SKM-1 (cell line): ENCODE results near the gene CHD9.

Experiments used
- DNase-seq: peaks from one replicate; lab custom pipeline; 2025; ENCODE audit not compliant: unreplicated experiment; lab: John Stamatoyannopoulos, UW

Gene CHD9

DNA sequence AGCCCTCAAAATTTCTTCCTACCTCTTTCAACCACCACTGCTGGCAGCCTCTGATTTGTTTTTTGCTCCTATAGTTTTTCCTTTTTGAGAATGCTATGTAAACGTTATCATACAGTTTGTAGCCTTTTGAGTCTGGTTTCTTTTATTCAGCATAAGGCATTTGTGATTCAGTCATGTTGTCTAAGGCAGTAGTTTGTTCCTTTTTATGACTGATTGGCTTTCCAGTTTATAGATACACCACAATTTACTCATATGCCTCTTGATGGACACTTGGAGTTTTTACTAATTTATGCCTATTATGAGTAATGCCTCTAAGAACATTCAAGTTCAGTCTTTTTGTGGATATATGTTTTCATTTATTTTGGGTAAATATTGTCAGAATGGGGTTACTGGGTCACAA lies 136.6 kb downstream of the CHD9 start:
- DNase-seq, result no peak

DNA sequence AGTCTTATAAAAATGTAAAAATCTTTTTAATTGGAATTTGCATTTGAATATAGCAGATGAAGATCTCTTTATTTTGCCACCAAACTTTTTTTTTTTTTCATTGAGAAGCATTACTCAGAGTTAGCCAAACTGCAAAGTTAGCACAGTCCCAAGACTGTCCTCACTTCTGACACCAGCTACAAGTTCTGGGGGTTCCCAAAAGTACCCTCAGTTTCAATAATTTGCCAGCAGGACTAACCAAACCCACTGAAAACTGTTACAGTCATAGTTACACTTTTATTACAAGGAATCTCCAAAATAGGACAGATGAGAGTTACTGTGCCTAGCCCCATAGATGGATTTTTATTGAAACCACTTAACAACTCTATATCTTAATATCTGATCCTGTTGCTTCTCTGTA lies 144.1 kb downstream of the CHD9 start:
- no peak for DNase-seq

DNA sequence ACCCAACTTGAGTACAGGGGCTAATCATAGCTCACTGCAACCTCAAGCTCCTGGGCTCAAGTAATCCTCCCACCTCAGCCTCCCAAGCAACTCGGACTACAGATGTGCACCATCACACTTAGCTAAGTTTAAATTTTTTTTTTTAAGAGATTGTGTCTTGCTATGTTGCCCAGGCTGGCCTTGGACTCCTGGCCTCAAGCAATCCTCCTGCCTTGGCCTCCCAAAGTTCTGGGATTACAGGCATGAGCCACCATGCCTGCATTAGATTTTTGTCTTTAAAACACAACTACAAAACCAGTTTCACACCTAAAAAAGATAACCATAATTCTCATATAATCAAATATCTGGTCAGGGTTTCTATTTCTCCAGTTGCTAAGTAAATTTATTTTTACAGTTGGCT lies 147.1 kb downstream of the CHD9 start:
- DNase-seq, result no peak

DNA sequence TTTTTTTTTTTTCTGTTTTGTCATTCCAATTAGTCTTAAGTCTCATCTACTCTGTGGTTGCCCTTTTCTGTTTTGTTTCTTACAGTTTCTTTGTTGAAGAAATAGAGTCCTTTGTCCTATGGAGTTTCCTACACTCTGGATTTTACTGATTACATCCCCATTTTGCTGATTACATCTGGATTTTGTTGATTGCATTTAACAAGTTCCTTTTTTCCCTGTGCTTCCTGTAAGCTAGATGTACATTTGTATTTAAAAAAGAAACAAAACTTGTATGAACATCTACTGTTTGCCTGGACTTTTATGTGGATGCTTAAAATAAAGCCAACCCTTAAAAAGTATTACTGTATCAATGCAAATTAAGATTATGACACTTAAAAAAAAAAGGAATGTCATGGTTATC lies 147.6 kb downstream of the CHD9 start:
- DNase-seq, result no peak

DNA sequence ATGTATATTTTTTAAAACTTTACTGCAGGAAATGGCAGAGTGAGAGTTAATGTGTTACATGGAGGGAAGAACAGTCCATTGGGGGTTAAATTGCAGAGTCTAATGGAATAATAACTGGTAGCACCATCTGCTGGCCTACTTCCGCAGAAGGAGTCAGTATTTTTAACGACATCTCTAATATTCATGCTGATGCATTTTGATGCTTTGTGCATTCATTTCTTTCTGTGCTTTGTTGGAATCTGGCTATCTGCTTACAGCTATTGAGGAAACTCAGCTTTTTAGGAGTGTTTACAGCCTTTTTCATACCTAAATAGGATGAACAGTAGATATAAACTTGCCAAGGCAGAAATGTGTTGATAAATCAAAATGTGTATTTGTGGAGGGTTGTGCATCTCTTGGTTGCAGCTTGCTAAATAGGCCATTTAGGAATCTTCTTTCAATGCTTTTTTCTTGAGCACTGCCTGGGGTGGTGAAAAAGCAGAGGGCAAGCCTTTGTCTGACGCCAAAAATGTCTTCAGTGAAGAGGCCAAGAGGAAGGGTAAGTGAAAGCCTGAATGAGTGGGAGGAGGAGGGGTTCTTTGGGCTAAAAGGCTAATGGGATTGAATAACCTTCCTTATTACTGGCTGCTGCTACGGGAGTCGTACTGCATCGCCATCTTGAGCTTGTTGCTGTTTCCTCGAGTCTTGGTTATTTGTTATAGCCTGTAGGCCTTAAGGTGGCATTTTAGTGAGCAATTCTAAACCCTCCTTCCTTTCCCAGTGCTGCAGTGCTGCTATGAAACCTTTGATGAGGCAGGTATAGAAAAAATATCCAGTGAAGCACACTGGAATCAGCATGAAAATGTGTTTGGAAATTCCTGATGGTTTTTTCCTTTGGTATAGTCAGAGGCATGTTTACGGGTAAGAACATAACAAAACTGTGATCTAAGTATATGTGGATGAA lies 153.3 kb downstream of the CHD9 start:
- DNase-seq, result peak; percentile 65

DNA sequence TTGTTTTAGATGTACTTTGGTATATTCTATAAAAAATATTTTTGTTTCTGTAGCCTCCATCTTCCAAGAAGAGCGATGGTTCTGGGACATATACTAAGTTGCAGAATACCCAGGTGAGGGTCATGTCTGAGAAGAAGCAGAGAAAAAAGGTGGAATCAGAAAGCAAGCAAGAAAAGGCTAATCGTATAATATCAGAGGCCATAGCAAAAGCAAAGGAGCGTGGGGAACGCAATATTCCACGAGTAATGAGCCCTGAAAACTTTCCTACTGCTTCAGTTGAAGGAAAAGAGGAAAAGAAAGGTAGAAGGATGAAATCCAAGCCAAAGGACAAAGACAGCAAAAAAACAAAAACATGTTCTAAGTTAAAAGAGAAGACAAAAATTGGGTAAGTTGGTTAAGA lies 154.6 kb downstream of the CHD9 start:
- no peak for DNase-seq

DNA sequence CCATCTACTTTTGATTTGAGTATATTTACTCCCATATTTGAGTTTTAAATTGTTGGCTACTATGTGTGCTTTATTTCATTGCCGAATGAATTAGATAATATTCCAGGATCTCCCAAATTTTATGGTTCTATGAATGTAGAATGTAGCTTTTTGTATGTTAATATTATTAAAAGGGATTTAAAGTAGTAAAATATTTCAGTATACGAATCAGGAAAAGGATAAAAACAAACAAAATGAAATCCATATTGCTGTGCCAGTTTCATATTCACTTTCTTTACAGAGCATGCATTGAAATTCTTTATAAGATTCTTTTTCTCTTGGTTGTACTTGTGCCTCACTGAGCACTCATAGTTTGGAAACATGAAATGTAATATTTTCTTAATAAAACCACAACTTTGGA lies 155.1 kb downstream of the CHD9 start:
- DNase-seq, result no peak

DNA sequence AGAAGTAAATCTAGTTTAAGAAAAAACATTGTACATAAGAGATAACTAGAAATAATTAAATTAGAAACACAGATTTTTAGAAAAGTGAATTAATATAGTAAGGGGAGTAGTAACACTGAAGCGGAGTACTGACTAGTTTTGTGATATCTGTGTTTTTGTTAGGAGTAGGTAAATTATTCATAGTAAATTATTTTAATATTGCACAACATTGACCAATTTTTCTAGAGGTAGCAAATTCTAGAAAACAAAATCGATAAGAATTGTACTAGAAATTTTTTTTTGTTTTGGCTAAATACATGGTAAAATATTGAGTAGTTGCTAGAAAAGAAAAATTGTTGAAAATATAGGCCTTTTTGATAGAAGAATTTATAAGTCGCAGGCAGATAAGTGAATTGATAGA lies 156.5 kb downstream of the CHD9 start:
- DNase-seq, result no peak

DNA sequence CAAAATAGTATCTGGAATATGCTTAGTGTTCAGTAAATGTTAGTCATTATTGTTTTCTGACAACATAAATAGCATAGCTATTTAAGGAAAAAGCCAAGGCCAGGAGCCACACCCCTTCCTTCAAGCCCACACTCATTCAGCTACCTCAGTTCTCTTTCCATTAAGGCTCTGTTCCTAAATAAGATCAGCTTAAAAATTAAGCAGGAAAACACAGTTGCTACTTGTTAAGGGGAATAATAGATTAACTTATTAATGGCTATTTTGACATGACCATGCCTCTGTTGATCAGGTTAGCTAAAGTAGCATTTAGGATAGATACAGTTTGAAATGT lies 158.1 kb downstream of the CHD9 start:
- DNase-seq, result no peak

DNA sequence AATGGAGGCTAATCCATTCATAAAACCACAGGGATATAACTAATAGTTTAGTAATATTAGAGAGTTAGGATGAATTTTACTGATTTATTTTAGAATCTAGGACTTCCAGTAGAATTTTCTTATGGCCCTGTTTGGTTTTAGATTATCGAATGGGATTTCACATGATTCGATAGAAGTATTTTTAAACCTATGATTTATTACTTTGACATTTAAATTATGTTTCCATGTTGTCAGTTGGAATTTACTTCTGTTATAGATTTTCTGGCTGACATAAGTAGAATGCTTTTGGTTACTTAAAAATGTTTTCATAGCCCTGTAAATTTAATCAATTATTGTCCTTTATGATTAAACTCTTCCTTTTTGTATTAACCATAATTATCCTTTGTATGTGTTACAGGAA lies 158.8 kb downstream of the CHD9 start:
- no peak for DNase-seq

DNA sequence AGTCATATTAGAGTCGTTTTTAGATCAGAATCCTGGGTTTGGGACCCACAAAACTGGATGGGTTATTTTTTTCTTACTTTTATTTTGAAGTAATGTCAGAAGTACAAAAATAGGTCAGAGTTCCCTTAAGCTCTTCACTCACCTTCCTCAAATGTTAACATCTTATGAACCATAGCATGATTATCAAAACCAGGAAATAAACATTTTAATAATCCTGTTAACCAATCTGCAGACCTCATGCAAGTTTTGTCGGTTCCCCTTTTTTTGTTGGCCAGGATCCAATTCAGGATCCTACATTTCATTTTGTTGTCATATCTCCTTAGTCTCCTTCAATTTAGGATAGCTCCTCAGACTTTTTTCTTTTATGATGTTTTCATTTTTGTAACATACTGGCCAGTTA lies 162.0 kb downstream of the CHD9 start:
- no peak for DNase-seq

DNA sequence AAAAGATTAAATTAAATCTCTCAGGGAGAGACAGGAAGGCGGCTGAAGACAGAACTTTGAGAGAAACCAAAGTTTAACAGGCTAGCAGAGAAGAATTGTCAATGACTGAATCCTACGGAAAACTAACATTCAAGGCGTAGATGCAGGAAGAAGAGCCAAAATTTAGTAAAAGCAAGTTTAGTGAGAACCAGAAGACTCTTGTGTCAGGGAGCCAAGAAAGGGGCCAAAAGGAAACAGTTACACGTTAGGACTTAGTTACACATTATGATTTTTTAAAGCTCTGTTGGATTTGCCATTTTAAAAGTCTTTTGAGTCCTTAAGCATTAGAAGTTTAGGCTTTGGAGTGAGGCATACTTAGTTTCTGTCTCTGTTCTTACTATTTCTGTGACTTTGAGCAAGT lies 164.6 kb downstream of the CHD9 start:
- DNase-seq, result no peak

DNA sequence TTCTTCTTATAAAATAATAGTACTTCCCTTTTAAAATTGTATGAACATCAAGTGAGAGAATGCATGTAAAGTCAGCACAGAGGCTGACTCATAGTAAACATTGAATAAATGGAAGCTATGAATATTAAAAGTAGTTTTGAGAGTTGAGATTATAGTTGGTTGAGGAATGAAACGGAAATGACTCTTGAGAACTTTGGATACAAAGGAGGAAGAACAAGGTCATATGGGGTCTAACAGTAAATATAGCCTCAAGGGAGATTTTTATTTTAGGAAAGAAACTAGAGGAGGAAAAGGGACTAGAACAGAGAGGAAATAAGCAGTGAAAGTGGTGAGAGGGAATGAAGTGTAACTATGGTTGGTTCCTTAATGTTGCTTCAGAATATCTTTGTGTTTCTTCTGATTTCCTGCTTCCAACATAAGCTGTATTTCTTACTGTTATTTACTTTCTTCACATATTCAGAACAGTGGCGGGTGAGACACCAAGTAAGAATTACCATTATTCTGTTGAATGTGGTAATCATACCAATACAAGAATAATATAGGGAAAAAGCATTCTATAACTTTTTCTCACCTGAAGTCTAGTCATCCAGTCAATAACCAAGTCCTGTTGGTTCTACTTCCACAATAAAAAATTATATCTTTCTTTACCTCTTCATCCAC lies 165.1 kb downstream of the CHD9 start:
- no peak for DNase-seq

DNA sequence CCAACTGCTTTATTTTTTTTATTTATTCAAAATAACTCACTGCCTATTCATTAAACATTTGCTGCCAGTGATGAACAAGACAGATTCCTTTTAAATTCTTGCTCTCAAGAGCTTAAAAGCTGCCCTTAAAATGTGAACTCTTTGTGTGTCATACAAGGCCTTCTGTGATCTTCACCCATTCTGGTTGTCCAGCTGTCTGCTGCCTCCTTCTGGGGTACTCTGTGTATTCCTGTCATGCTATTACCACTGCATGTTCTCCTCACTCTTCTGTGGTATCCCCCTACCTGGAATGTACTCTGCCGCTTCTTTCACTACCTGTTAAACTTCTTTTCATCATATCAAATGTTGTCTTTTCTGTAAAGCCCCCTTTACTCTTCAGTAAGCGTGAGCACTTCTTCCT lies 165.8 kb downstream of the CHD9 start:
- no peak for DNase-seq

DNA sequence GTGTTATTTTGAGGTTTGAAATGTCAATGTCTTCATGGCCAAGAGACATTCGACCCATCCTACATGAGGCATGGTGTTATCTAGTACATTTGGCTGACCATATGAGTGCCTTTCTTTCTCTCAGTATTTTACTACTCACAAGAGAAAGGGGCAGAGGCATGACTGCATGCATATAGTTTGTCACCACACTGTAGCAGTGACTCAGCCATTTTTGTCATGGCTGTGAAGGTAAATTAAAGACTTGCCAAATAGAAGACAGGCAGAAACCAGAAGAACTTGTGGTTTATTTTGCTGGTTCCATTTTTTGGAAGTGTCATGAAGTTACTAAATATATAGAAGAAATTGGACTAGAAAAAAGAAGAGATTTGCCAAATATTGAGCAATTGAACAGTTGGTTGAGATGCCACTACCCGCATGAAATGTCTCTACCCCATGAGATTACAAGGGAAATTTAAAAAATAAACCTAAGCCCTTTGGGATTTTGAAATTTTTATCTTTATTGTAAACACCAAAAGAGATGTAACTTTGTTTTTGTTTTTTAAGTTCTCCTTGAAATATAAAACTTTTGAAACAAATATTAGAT lies 170.3 kb downstream of the CHD9 start:
- peak; percentile 14 for DNase-seq

DNA sequence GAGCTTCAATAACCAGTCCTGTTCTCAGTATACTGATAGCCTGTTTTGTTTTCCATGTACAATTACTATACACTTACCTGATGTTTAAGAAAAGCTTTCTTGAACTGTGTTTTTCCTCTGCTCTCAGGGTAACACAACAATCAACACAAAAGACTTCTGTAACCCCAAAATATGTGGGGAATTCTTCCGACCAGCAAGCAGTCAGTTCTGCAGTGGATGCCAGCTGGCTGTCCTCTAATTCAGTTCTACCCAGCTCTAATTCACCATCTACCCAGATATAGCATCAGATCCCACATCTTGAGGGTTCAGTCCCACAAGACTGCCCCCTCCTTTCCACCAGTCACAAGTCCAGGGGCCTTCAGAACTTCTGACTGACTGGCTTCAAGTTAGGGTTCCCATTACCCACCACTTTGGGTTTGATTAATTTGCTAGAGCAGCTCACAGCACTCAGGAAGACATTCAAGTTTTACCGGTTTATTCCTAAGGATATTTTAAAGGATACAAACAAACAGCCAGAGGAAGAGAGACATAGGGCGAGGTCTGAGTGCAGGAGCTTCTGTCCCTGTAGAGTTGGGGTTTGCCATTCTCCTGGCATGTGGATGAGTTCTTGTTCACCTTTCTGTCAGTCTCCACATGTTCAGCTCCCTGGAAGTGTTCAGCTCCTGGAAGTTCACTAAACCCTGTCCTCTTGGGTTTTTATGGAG lies 178.2 kb downstream of the CHD9 start:
- no peak for DNase-seq

DNA sequence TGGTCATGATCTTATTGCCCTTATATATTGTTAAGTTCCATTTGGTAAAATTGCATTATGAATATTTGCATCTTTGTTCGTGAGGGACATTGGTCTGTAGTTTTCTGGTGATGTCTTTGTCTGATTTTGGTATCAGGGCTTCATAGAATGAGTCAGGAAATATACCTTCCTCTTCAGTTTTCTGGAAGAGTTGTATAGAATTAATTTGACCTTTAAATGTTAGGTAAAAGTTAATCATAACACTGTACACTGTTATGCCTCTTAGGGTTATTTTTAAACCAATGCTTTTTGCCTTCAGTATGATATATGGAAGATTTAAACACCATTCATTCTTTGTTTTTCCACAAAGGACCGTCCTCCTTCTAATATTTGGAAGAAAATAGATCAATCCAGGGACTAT lies 180.0 kb downstream of the CHD9 start:
- DNase-seq, result no peak

DNA sequence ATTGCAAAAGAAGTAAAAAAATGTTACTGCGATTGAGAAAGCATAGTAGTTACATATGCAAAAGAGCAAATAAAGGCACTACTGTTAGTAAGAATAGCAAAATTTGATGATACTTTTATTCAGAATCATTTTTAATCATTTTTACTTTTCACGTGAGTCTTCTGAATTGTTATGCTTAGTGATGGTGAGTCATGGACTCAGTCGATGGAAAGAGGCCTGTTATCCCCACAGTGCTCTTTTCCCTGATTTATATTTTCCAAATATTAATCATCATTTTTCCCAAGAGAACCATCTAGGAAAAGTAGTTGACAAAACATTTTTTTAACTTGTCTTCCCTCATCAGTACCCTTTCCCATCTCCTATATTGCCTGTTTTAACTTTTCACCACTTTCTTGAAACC lies 181.1 kb downstream of the CHD9 start:
- DNase-seq, result no peak

DNA sequence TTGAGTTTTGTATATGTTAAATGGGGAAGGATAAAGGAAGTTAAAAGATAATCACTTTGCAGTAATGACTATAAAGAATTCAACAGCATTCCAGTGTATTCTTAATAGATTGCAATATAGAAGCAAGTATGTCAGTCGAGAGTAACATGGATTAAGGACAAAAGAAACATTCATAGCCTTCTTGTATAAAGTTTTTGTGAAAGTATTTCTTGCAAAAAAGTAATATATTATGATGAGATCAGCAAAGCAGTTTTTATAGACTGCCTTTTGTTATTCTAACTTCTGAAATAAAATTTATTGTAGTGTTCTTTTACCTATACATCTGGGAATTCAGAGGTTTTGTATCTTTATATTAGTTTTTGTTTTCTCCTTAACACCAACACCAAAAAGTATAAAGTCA lies 194.5 kb downstream of the CHD9 start:
- no peak for DNase-seq

DNA sequence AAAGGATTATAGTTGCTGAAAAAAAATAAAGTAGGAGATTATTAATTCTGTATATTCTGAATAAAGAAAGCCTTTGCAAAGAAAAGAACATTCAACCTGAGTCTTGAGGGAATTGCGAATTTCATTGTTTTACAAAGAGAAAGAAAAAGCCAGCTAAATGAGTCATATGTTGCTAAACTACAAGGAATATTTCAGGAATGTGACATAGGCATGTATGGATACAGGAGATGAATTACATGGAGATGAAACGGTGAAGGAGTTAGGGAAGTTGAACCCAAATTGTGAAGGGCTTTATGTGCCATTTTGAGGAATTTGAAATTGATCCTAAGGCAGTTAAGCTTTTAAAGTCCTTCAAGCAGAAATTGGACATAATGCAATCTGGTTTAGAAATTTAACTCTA lies 202.2 kb downstream of the CHD9 start:
- DNase-seq, result no peak

DNA sequence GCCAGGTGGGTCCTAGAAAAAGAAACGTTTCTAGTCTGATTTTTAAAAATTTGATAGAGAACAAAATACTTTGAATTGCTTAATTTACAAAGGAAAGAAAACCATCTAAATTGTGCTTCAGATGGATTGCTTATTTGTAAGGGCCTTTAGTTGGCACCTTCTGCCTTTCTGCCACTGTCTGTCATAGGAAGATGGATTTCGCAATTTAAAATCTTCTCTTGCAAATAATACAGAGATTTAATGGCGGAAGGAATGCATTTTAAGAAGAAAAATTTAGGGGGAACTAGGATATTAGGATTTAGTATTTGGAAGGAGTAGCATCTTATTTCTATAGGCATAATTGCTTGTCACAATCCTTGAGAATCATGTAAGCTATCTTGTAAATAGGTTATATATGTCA lies 204.0 kb downstream of the CHD9 start:
- no peak for DNase-seq

DNA sequence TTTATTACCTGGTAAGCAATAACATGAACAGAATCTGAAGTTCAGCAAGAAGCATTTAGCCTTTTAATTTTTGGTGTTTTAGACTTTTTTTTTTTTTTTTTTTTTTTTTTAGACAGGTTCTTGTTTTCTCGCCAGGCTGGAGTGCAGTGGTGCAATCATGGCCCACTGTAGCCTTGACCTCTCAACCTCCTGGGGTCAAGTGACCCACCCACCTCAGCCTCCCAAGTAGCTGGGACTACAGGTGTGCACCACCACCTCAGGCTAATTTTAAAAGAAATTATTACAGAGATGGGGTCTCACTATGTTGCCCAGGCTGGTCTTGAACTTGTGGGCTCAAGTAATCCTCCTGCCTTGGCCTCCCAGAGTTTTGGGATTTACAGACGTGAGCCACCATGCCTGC lies 206.5 kb downstream of the CHD9 start:
- no peak for DNase-seq
